Activated CD4-positive, alpha-beta T cell treated with anti-CD3 and anti-CD28 coated beads, Interleukin-2, Interleukin-4, amounts not matched to agents 100 ng/mL and 50 ng/mL, durations not matched to agents 16 hours and 8 hours (primary cell): Measurements from ENCODE around the gene SHISAL2A.

Experiments used
- DNase-seq: peaks from one replicate; pipeline ENCODE4 v3.0.0-alpha.2; 2020; ENCODE audit warnings: low spot score

Gene SHISAL2A

DNA sequence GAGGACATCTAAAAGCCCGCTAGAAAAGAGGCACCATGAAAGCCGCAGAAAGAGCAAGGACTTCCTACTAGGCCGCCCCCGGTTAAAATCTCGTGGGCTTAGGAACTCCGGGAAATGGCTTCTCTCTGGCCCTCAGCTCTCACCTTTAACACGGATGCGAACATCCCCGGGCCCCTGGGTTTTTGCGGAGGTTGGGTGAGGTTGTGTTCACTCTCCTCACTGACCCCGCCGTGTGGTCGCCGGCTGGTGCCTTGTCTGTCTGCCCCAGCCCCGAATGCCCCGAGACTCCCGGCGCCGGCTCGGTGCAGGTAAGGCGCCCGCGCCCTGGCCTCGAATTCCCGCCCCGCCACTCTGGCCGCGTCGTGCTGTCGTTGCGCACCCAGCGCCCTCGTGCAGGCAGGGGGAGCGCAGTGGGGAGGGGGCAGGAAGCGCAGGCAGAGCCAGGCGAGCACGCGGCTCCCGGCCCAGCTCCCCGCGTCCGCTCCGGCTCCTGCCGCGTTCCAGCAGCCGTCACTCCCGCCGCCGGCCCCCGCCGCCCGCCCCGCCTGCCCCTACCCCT, at the start of gene SHISAL2A:
Gene SHISAL2A, plus strand, starts transcription at position 437 of the 559 bp plus-strand sequence. CDS start 326 bp downstream, outside the sequence.
- peak; percentile 38 for DNase-seq

DNA sequence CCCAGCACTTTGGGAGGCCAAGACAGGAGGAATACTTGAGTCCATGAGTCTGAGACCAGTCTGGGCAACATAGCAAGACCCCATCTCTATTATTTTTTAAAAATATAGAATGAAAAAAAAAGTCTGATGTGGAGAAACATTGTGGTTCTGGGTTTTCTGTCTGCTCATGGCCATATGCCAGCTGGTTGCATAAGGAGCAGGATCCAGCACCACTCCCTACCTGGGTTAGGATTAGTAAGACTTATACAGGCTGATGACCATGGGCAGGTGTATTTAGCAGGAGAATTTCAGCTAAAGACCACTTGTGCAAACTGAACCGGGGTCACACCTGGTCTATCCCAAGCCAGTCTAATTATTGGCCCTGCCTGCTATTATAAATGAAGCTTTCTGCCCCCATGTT, 47.5 kb upstream of the SHISAL2A start:
- no peak for DNase-seq

- DNase-seq = no peak
These were observed 44.9 kb upstream of the SHISAL2A start for GRCh38 chr1:52588027-52588426.

DNA sequence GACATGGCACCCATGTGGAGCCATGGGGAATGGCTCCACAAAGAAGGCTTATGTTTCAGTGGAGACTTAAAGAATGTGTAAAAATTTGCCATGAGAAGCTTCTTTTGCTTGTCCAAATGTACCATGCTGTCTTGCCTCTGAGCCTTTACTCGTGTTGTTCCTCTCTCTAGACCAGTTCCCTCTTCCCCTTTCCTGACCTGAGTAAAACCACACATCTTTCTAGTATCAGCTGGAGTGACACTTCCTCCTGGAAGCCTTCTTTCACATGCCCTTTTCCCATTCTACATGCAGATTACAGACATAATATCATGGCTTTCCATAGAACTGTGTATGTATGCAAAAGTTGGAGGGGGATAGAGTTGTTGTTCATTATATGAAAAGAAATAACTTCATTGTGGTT, 44.4 kb upstream of the SHISAL2A start:
- no peak for DNase-seq

DNA sequence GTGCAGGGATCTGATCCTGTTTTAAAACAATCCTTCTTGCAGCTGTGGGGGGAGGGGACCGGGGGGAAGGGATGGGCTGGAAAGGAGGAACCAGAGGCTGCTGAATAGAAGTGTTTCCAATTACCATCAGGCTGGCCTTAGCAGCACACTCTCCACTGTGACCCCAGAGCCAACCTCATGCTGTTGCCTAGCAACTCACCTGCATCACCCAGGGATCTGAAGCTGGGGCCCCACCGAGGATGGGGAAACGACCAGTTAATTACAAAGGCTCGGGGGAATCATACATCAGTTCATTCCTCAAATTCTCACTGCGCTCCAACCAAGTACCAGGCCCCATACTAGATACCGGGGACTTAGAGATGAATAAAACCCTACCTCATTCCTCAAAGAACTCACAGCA, 42.7 kb upstream of the SHISAL2A start:
- no peak for DNase-seq

DNA sequence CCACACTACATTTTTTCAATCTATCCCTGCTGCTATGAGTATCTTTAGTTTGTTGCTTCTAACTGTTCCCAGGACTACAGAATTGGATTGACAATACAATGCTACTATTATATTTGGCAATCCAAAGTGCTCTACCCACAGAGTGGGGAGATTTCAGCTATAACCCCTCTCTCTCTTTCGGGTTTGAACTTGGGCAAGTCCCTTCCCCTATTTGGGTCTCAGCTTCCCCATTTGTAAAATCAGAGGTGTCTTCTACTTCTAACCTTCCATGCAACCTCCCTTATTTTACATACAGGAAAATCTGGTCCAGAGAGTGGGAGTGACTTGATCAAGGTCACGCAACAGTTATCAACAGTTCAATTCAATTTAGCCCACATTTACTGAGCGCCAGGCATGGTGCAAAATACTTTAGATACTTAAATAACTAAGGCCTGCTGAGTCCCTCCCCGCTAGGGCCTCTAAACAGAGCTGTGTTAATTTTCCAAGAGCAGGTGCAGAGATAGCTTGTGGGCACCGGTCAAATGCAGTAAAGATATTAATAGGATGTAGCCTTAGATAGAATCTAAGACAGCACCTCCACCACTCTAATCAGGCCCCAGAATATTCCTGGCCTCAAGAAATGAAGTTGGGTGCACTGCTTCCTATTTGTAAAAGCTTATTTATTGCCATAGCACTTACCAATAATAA, 40.2 kb upstream of the SHISAL2A start:
- no peak for DNase-seq

- no peak for DNase-seq
These were observed 39.5 kb upstream of the SHISAL2A start for GRCh38 chr1:52593495-52593894.

GRCh38 chr1:52595061-52595460, 37.9 kb upstream of the SHISAL2A start:
- no peak for DNase-seq

DNA sequence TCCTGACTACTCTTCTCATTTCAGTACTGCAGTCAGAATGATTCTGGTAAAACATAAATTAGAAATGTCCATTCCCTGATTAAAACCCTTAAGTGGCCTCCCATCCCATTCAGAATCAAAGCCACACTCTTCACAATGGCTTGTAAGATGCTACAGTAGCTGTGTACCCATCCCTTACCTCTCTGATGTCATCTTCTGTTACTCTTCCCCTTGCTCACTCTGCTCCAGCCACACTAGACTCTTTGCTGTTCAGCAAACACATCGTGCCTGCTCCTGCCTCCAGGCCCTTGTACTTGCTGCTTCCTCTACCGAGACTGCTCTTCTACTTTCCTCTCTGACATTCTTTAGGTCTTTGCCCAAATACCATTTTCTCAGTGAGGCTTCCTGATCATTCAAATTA, 35.1 kb upstream of the SHISAL2A start:
- no peak for DNase-seq

DNA sequence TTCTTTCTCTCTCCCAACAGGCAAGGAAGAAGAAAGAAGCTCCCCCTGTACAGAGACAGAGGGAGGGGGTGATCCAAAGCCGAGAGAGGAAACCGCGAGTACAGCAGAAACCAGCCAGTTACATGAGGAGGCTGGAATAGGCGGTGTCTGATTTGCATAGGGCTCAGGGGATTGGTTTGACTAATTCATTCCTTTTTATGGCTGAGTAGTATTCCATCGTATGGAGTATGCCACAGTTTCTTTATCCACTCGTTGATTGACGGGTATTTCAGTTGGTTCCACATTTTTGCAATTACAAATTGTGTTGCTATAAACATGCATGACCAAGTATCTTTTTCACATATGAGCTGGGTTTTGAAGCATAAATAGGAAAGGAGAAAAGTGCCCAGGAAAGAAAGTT, 34.2 kb upstream of the SHISAL2A start:
- no peak for DNase-seq

- DNase-seq = no peak
These were observed 33.7 kb upstream of the SHISAL2A start for GRCh38 chr1:52599236-52599635.

- DNase-seq = no peak
These were observed 32.3 kb upstream of the SHISAL2A start for GRCh38 chr1:52600533-52601179.

DNA sequence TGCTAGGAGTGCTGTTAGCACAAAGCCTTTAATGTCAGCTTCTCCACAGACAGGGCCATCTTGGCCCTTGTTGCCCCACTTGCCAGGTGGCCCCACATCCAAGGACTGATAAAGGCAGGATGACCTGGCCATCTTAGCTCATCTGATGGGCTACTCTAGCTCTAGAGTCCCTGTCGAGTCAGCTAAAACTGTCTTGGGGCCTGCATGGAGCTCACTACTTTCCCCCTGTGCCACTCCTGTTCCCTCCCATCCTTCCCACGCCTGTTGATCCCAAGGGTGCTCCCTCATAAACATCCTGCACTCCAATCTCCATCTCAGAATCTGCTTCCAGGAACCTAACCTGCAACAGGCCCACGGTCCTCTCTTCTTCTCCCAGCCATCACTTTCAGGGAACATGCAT, 31.4 kb upstream of the SHISAL2A start:
- no peak for DNase-seq

- peak; percentile 39 for DNase-seq
These were observed 30.7 kb upstream of the SHISAL2A start, which contains the start of gene GPX7 for GRCh38 chr1:52601991-52602855. TSS of gene GPX7 (plus strand) at chr1:52602371. CDS start at chr1:52602410, 39 bp downstream.

GRCh38 chr1:52602856-52603600, 29.9 kb upstream of the SHISAL2A start:
- DNase-seq = no peak

GRCh38 chr1:52603630-52604029, 29.3 kb upstream of the SHISAL2A start:
- no peak for DNase-seq

GRCh38 chr1:52604063-52604770, 28.8 kb upstream of the SHISAL2A start:
- DNase-seq = no peak

DNA sequence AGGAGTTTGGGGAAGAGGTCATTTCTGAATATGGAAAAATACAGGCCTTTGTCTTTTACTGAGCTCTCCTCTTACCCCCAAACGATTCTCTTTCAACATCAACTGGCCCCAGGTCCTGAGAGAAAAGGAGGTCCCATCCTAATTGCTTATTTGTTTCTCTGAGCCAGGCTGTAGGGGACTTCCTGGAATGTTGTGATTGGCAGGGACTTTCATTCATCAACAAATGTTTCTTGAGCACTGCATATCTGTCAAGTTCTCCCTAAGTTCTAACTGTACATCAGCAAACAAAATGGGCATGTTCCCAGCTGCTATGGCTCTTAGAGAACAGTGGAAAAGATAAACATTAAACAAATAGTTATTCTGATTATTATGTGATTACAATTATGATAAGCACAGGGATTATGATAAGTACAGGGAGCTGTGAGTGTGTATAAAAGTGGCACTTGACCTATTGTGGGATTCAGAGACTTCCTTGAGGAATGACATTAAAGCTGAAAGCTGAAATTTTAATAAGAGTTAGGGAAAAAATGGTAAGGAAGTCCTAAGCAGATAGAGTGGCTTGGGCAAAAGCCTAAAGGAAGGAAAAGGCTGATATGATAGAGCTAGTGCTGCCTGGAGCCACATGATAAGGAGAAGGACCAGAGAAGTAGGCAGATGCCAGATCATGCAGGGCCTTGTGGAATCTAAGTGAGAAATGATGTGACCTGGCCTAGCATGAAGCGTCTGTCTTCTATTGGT, 19.2 kb upstream of the SHISAL2A start:
- no peak for DNase-seq

- DNase-seq = no peak
These were observed 18.3 kb upstream of the SHISAL2A start for GRCh38 chr1:52614671-52615070.

DNA sequence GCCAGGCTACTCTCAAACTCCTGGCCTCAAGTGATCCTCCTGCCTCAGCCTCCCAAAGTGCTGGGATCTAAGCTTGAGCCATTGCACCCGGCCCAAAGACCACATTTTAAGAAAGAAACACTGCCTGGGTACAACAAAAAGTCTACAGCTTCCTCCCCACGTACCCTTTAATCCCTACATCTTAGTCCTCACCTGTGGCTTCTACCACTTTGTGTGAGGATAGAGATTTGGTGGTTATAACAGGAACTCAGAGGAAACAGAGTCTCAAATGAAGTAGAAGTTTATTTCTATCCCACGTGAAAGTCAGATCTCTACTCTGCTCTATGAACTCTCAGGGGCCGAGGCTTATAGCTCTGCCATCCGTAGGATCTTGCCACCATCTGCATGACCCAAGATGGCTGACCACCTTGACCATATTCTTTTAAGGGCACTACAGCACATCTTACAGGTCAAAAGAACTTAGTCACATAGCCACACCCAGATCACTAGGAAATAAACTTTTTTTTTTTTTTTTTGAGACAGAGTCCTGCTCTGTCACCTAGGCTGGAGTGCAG, 17.4 kb upstream of the SHISAL2A start:
- DNase-seq = no peak
